HepG2 (cell line): ENCODE measurements around the gene IL31.

Source experiments
- FOSL1 ChIP-seq: sonication (generic); formaldehyde crosslinking; IDR thresholded peaks from 2 replicates; pipeline ENCODE4 v1.9.0; 2021; ENCODE audit warnings: missing genetic modification reagents, borderline replicate concordance
- HDAC6 ChIP-seq: fragments of 200-600 bp; sonication (generic); IDR thresholded peaks from 2 replicates; pipeline ENCODE4 v1.7.0; 2017; ENCODE audit warnings: mild to moderate bottlenecking, antibody characterized with exemption, low read length, low read depth
- KDM3A ChIP-seq: IDR thresholded peaks from 2 replicates; pipeline ENCODE4 v1.6.1; 2018; ENCODE audit warnings: low read depth, missing compliant biosample characterization
- U2AF1 ChIP-seq: fragments of 200-400 bp; formaldehyde crosslinking; optimal IDR thresholded peaks from 2 replicates; pipeline ENCODE3; 2017; ENCODE audit warnings: mild to moderate bottlenecking, low read depth, low read length
- XRCC5 ChIP-seq: fragments of 200-400 bp; formaldehyde crosslinking; optimal IDR thresholded peaks from 2 replicates; pipeline ENCODE3; 2017; ENCODE audit warnings: mild to moderate bottlenecking, low read length
- ZNF629 ChIP-seq: sonication (generic); formaldehyde crosslinking; conservative IDR thresholded peaks from 2 replicates; pipeline ENCODE4 v1.5.0; 2020; ENCODE audit warnings: missing genetic modification reagents
- TF ChIP-seq, protein P1 (sequence below): sonication (generic); formaldehyde crosslinking; IDR thresholded peaks from 2 replicates; pipeline ENCODE4 v1.5.0; 2020; ENCODE audit warnings: mild to moderate bottlenecking, missing genetic modification reagents, moderate library complexity
- TF ChIP-seq, protein P2 (sequence below): sonication (generic); formaldehyde crosslinking; IDR thresholded peaks from 2 replicates; pipeline ENCODE4 v1.4.0; 2020; ENCODE audit warnings: missing genetic modification reagents
- TF ChIP-seq, protein P3 (sequence below), 2 experiments: IDR thresholded peaks; 2 replicates each; pipeline ENCODE4 v1.6.1; 2011 to 2012; ENCODE audit warnings: low read length in 2 of 2, borderline replicate concordance in 1 of 2, low read depth in 1 of 2, mild to moderate bottlenecking in 1 of 2, moderate library complexity in 1 of 2
- TF ChIP-seq, protein P4 (sequence below): sonication (generic); formaldehyde crosslinking; IDR thresholded peaks from 2 replicates; pipeline ENCODE4 v1.8.1; 2022; ENCODE audit warnings: low read depth, mild to moderate bottlenecking, missing genetic modification reagents

DNA sequence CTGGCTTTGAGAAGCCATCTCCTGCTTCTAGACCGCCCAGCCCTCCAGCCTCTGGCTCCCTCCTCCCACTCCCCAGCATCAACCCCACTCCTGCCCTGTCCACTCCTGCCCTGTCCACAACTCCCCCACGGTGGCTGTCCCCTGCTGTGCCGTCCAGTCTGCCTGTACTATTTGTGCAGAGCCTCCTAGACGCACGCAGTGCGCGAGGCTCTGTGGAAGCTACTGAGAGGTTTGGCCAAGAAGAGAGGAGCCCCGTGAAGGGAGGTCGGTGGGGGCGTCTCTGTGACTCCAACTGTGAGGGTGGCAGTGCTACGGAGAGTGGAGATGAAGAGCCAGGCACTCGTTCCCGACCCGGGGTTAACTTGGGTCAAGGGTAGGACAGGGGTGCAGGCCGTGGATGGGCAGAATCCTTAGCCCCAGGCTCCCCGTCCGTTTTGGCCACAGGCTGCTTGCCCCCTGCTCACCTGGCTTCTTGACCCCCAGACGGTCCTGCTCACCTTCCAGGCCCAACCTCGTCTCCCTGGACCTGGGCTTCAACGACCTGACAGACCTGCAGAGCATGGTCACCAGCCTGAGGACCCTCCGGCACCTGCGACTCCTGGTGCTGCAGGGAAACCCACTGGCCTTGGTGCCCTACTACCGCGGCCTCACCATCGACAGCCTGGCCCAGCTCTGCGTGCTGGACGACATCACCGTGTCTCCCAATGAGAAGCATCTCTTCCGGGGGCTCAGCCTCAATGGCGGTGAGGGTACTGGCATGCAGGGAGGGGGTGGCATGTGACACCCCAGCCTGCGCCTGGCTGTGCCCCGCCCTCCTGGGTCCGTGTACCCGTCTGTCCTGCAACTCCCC, 15.8 kb upstream of the IL31 start:
- TF ChIP-seq, protein P1, sequence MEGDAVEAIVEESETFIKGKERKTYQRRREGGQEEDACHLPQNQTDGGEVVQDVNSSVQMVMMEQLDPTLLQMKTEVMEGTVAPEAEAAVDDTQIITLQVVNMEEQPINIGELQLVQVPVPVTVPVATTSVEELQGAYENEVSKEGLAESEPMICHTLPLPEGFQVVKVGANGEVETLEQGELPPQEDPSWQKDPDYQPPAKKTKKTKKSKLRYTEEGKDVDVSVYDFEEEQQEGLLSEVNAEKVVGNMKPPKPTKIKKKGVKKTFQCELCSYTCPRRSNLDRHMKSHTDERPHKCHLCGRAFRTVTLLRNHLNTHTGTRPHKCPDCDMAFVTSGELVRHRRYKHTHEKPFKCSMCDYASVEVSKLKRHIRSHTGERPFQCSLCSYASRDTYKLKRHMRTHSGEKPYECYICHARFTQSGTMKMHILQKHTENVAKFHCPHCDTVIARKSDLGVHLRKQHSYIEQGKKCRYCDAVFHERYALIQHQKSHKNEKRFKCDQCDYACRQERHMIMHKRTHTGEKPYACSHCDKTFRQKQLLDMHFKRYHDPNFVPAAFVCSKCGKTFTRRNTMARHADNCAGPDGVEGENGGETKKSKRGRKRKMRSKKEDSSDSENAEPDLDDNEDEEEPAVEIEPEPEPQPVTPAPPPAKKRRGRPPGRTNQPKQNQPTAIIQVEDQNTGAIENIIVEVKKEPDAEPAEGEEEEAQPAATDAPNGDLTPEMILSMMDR, result no peak
- TF ChIP-seq, protein P2, sequence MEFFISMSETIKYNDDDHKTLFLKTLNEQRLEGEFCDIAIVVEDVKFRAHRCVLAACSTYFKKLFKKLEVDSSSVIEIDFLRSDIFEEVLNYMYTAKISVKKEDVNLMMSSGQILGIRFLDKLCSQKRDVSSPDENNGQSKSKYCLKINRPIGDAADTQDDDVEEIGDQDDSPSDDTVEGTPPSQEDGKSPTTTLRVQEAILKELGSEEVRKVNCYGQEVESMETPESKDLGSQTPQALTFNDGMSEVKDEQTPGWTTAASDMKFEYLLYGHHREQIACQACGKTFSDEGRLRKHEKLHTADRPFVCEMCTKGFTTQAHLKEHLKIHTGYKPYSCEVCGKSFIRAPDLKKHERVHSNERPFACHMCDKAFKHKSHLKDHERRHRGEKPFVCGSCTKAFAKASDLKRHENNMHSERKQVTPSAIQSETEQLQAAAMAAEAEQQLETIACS (CRISPR knock-in tag), result no peak
- TF ChIP-seq U2AF1 (no peak), HDAC6 (no peak), XRCC5 (no peak), FOSL1 (CRISPR knock-in tag) (no peak), ZNF629 (CRISPR knock-in tag) (no peak), KDM3A (CRISPR knock-in tag) (no peak)
- TF ChIP-seq, protein P3, sequence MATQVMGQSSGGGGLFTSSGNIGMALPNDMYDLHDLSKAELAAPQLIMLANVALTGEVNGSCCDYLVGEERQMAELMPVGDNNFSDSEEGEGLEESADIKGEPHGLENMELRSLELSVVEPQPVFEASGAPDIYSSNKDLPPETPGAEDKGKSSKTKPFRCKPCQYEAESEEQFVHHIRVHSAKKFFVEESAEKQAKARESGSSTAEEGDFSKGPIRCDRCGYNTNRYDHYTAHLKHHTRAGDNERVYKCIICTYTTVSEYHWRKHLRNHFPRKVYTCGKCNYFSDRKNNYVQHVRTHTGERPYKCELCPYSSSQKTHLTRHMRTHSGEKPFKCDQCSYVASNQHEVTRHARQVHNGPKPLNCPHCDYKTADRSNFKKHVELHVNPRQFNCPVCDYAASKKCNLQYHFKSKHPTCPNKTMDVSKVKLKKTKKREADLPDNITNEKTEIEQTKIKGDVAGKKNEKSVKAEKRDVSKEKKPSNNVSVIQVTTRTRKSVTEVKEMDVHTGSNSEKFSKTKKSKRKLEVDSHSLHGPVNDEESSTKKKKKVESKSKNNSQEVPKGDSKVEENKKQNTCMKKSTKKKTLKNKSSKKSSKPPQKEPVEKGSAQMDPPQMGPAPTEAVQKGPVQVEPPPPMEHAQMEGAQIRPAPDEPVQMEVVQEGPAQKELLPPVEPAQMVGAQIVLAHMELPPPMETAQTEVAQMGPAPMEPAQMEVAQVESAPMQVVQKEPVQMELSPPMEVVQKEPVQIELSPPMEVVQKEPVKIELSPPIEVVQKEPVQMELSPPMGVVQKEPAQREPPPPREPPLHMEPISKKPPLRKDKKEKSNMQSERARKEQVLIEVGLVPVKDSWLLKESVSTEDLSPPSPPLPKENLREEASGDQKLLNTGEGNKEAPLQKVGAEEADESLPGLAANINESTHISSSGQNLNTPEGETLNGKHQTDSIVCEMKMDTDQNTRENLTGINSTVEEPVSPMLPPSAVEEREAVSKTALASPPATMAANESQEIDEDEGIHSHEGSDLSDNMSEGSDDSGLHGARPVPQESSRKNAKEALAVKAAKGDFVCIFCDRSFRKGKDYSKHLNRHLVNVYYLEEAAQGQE (IDR thresholded peaks at IDR 0.05; ENCODE audit: borderline replicate concordance in 1 of 2, low read depth in 1 of 2, low read length in 2 of 2), result no peak
- TF ChIP-seq, protein P4, sequence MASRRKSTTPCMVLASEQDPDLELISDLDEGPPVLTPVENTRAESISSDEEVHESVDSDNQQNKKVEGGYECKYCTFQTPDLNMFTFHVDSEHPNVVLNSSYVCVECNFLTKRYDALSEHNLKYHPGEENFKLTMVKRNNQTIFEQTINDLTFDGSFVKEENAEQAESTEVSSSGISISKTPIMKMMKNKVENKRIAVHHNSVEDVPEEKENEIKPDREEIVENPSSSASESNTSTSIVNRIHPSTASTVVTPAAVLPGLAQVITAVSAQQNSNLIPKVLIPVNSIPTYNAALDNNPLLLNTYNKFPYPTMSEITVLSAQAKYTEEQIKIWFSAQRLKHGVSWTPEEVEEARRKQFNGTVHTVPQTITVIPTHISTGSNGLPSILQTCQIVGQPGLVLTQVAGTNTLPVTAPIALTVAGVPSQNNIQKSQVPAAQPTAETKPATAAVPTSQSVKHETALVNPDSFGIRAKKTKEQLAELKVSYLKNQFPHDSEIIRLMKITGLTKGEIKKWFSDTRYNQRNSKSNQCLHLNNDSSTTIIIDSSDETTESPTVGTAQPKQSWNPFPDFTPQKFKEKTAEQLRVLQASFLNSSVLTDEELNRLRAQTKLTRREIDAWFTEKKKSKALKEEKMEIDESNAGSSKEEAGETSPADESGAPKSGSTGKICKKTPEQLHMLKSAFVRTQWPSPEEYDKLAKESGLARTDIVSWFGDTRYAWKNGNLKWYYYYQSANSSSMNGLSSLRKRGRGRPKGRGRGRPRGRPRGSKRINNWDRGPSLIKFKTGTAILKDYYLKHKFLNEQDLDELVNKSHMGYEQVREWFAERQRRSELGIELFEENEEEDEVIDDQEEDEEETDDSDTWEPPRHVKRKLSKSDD (CRISPR knock-in tag), result no peak
